Epithelial cell of esophagus (primary cell): Measurements from ENCODE around the gene KCNJ14.

Experiments used
- DNase-seq: peaks from one replicate; pipeline ENCODE4 v3.0.0; 2010; ENCODE audit warnings: low read depth
- H3K4me3 ChIP-seq: 2 replicates; pipeline ENCODE4 v1.5.1; 2011; ENCODE audit warnings: mild to moderate bottlenecking, low read length, control low read depth
- TF ChIP-seq, protein P1 (sequence below): IDR thresholded peaks from 2 replicates; pipeline ENCODE4 v1.5.1; 2011; ENCODE audit warnings: low read depth, mild to moderate bottlenecking, low read length, control low read depth, inconsistent platforms; ENCODE audit not compliant: insufficient read depth; ENCODE audit errors: missing control alignments

Gene KCNJ14

DNA sequence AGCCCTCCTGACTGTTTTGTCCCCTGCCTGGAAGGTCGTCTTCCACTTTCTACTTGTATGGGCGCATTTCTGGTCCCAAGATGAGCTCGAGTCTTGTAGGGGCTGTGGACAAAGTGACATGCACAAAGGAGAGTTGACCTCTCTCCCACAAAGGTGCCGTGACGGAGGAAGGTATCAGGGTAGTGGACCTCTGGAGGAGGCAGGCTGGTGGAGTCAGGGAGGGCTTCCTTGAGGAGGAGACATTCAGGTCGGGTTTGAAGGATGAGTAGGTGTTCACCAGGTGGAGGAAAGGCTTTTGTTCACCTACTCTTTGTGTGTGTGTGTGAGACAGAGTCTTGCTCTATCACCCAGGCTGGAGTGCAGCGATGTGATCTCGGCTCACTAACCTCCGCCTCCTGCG lies 15.5 kb downstream of the KCNJ14 start:
- TF ChIP-seq, protein P1, sequence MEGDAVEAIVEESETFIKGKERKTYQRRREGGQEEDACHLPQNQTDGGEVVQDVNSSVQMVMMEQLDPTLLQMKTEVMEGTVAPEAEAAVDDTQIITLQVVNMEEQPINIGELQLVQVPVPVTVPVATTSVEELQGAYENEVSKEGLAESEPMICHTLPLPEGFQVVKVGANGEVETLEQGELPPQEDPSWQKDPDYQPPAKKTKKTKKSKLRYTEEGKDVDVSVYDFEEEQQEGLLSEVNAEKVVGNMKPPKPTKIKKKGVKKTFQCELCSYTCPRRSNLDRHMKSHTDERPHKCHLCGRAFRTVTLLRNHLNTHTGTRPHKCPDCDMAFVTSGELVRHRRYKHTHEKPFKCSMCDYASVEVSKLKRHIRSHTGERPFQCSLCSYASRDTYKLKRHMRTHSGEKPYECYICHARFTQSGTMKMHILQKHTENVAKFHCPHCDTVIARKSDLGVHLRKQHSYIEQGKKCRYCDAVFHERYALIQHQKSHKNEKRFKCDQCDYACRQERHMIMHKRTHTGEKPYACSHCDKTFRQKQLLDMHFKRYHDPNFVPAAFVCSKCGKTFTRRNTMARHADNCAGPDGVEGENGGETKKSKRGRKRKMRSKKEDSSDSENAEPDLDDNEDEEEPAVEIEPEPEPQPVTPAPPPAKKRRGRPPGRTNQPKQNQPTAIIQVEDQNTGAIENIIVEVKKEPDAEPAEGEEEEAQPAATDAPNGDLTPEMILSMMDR, result no peak
- no peak overlapping the region for H3K4me3 ChIP-seq
- DNase-seq, result no peak

DNA sequence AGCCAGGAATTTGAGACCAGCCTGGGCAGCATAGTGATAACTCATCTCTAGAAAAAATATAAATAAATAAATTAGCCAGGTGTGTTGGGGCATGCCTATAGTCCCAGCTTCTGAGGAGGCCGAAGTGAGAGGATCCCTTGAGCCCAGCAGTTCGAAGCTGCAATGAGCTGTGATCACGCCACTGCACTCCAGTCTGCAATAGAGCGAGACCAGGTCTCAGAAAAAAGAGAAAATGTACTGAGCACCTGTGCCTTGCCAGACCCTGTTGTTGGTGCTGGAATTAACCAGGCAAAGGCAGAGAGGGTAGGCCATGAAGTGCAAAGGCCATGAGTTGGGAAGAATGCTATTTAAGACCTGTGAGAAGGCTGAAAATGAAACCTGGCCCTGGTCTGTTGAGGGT lies 16.5 kb downstream of the KCNJ14 start:
- TF ChIP-seq, protein P1, result no peak
- DNase-seq, result peak; percentile 24

DNA sequence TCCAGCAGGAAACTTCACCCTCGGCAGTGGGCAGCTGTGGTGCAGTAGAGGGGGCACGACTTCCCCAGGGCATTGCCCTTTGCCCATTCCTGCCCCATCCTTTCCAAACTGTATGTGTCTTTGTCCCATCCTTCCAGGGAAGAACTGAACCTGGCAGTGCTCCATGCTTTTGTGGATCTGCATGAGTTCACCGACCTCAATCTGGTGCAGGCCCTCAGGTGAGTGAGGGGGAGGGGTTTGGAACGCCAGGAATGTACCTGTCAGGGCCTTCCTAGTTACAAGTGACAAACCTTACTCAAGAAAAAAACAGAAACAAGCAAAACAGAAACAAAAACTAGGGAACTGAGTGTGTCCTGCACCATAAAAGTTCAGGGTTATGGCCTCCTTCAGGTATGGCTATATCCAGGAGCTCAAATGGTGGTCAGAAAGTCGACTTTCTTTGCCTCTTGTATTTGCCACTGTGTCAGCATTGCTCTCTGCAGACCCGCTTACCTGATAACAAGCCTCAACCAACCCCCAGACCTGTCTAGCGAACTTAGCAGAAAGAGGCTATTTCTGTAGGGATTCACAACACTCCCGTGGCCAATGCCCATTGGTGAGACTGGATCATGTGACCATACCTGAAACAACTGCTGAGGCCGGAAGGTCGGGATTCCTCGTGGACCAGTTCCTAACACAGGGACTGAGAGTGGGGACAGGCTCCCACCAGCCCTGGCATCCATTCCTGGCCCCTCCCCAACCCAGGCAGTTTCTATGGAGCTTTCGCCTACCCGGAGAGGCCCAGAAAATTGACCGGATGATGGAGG lies 18.0 kb downstream of the KCNJ14 start:
- TF ChIP-seq, protein P1, result no peak
- no peak overlapping the region for H3K4me3 ChIP-seq
- no peak for DNase-seq

More for the DNA sequence above, 16.5 kb downstream of the KCNJ14 start:
- no peak overlapping the region for H3K4me3 ChIP-seq

DNA sequence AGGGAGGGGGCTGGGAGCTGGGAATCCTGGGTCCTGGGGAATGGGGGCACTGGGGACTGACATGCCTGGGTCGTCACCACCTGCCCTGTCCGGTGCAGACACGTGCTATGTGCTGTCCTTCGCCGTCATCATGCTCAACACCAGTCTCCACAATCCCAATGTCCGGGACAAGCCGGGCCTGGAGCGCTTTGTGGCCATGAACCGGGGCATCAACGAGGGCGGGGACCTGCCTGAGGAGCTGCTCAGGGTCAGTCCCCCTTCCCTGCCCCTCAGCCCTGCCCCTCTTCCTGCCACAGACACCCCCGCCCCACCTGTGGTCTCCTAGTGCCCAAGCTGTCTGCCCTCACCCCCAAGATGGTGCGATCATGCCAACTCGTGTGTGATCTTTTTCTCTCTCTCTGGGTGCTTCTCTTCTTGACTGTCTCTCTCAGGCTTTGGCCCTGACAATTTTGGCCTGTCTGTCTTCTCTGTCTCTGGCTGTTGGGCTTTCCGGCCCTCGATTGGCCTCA lies 18.8 kb downstream of the KCNJ14 start:
- no peak for DNase-seq
- no peak overlapping the region for H3K4me3 ChIP-seq
- TF ChIP-seq, protein P1, result no peak

DNA sequence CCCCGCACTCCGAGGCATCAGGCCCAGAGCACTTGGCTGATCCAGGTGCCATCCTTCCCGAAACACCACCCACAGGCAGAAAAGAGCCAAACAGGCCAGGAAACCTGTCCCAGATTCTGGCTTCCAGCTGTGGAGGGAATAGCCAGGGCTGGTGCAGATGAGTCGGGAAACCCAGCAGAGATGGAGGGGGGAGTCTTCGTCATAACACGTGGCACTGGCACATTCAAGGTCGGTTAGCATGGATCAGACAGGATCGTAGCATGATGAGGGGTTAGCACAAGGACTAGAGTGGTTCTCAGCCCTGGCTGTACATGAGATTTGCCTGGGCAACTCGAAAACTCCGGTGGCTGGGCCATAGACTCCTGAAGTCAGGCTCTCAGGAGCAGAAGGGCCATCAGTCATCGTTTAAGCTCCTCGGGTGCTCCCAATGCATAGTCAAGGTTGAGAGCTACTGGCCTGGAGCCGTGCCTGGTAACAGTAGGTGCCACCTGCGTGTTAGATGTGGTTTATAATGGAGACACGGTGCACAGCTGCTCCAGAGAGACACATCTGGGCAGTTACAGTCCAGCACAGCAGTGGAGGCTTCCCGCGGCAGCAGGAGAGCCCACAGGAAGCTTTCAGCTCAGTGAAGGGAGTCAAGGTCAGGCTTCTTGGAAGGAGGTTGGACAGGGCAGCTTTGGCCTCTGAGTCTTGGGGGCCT lies 20.1 kb downstream of the KCNJ14 start:
- H3K4me3 ChIP-seq, result no peak overlapping the region
- TF ChIP-seq, protein P1, result no peak
- DNase-seq, result no peak

DNA sequence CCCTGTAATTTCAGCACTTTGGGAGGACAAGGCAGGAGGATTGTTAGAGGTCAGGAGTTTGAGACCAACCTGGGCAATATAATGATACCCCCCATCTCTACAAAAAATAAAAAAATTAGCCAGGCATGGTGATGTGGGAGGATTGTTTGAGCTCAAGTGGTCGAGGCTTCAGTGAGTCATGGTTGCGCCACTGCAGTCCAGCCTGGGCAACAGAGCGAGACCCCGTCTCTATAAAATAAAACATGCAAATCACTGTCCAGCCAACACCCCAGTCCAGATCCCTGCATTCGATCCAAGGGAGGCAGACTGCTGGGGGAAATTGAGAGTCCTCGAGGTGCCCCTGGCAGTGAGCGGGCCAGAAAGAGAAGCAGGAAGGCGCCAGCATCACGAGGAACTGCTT lies 20.8 kb downstream of the KCNJ14 start:
- DNase-seq, result no peak
- TF ChIP-seq, protein P1, result no peak
- H3K4me3 ChIP-seq, result no peak overlapping the region
